ENCODE measurements around the gene QRICH2.
A peak's percentile ranks its signal among the peaks of the same experiment; 100 is the strongest.
"Not testable (repeated sequence)": the region's sequence is repeated elsewhere in the genome, so short reads cannot be mapped to it uniquely, and the experiment has no call there.

Gene QRICH2

DNA sequence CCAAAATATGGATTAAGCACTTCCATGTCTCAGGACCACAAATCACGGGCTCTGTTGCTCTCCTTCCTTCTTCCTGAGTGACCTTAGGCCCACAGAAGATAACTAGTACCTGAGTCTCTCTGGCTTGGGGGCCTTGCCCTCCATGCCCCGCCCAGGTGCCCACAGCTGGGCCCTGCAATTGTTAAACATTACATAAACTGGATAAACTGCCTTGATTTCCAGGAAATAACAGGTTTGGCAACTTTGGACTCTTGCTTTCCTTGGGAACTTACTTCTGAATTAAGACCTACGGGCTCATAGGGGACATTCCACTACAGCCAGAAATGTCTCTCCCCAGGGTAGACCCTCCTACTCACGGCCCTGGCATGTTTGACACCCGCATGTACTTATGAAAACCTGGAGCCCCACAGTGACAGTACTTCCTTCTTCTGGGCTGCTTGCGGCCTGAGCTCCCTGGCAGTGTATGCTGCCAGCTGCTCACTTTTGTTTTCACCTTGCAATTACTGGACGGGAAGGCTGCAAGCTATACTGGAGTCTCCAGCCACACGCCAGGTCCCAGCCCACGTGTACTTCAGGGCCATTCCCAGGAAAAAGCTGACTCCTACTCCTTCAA lies 45.2 kb downstream of the QRICH2 start:
- no peak for DNase-seq
- Mint-ChIP-seq H3K4me3 (no peak overlapping the region), H3K9me3 (peaks cover 4% of the 10 kb centered on the region), H3K4me1 (peaks cover 64% of the 10 kb centered on the region), H3K27me3 (ENCODE audit: low read depth, poor library complexity) (peaks cover 8% of the 10 kb centered on the region), H3K36me3 (ENCODE audit: low read depth) (peaks cover 3% of the 10 kb centered on the region), H3K27ac (no peak overlapping the region)
- TF ChIP-seq, protein P1, sequence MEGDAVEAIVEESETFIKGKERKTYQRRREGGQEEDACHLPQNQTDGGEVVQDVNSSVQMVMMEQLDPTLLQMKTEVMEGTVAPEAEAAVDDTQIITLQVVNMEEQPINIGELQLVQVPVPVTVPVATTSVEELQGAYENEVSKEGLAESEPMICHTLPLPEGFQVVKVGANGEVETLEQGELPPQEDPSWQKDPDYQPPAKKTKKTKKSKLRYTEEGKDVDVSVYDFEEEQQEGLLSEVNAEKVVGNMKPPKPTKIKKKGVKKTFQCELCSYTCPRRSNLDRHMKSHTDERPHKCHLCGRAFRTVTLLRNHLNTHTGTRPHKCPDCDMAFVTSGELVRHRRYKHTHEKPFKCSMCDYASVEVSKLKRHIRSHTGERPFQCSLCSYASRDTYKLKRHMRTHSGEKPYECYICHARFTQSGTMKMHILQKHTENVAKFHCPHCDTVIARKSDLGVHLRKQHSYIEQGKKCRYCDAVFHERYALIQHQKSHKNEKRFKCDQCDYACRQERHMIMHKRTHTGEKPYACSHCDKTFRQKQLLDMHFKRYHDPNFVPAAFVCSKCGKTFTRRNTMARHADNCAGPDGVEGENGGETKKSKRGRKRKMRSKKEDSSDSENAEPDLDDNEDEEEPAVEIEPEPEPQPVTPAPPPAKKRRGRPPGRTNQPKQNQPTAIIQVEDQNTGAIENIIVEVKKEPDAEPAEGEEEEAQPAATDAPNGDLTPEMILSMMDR (IDR thresholded peaks at IDR 0.05): no peak

DNA sequence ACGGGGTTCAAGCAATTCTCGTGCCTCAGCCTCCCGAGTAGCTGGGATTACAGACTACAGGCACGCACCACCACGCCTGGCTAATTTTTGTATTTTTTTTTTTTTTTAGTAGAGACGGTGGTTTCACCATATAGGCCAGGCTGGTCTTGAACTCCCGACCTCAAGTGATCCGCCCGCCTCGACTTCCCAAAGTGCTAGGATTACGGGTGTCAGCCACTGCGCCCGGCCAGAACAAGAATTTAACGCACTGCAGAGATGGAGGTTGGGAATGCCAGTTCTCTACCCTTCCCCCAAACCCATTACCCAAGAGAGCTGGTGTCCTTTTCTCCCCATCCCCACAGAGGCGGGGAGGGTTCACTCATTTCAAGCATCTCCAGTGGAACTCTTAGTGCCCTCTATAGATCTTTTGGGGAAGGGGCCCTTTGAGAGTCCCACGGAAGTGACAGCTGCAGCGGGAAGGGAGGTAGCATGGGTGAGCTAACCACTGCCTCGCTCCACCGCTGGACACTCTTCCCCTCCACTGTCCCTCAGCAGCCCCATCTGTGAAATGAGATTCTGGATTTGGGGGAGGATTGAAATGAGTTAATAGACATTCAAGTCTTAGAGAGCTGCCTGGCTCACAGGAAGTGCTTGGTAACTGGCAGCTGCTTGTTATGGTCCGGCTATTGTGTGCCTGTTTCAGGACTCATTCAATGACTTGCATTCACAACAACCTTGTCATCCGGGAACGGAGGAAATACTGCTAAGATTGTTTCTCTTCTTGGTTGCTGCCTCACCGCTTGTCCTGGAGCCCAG lies 46.5 kb downstream of the QRICH2 start:
- Mint-ChIP-seq H3K4me1 (peaks cover 64% of the 10 kb centered on the region), H3K27ac (no peak overlapping the region), H3K27me3 (ENCODE audit: low read depth, poor library complexity) (peaks cover 8% of the 10 kb centered on the region), H3K9me3 (peaks cover 7% of the 10 kb centered on the region), H3K36me3 (ENCODE audit: low read depth) (no peaks in the 10 kb centered on the region), H3K4me3 (no peak overlapping the region)
- TF ChIP-seq, protein P1 (IDR thresholded peaks at IDR 0.05): no peak
- DNase-seq: no peak

DNA sequence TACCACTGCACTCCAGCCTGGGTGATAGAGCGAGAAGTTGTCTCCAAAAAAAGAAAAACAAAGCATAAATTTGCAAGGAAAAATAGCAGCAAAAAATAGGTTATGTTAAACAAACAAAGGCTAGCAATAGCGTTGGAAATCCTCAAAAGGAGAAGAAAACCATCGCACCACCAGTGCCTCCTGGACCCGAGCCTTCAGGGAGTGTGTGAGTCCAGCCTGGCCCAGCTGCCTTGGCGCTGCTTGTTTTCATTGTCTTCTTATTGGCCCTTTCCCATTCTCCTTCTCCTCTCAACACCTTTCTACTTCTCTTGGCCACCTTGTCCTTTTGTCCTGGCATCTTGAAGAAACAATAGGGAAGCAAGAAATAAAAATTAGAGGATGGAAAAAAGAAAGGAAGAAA lies 47.4 kb downstream of the QRICH2 start:
- no peak overlapping the region for H3K27ac Mint-ChIP-seq
- no peak for DNase-seq
- no peaks in the 10 kb centered on the region for H3K36me3 Mint-ChIP-seq (ENCODE audit: low read depth)
- peaks cover 70% of the 10 kb centered on the region for H3K4me1 Mint-ChIP-seq
- no peak overlapping the region for H3K4me3 Mint-ChIP-seq
- peaks cover 11% of the 10 kb centered on the region for H3K9me3 Mint-ChIP-seq
- TF ChIP-seq, protein P1 (IDR thresholded peaks at IDR 0.05): no peak
- peaks cover 8% of the 10 kb centered on the region for H3K27me3 Mint-ChIP-seq (ENCODE audit: low read depth, poor library complexity)

GRCh38 chr17:76260220-76260619 lies 47.9 kb downstream of the QRICH2 start:
- Mint-ChIP-seq H3K36me3 (ENCODE audit: low read depth) (no peaks in the 10 kb centered on the region), H3K9me3 (peaks cover 11% of the 10 kb centered on the region), H3K27ac (no peak overlapping the region), H3K4me1 (peaks cover 75% of the 10 kb centered on the region), H3K27me3 (ENCODE audit: low read depth, poor library complexity) (peaks cover 13% of the 10 kb centered on the region), H3K4me3 (no peak overlapping the region)
- TF ChIP-seq, protein P1 (IDR thresholded peaks at IDR 0.05): no peak
- DNase-seq: no peak

DNA sequence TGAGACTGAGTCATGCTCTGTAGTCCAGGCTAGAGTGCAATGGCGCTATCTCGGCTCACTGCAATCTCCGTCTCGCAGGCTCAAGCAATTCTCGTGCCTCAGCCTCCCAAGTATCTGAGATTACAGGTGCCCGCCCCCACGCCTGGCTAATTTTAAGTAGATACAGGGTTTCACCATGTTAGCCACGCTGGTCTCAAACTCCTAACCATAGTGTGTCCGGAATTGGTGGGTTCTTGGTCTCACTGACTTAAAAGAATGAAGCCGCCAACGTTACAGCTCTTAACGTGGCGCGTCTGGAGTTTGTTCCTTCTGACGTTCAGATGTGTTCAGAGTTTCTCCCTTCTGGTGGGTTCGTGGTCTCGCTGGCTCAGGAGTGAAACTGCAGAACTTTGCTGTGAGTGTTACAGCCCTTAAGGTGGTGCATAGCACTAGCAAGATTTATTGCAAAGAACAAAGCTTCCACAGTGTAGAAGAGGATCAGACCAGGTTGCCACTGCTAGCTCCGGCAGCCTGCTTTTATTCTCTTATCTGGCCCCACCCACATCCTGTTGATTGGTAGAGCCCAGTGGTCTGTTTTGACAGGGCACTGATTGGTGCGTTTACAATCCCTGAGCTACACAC lies 51.5 kb downstream of the QRICH2 start:
- not testable (repeated sequence) for H3K36me3 Mint-ChIP-seq (ENCODE audit: low read depth); DNase-seq; H3K4me3 Mint-ChIP-seq
- H3K4me1 Mint-ChIP-seq: peaks cover 74% of the 10 kb centered on the region
- H3K27ac Mint-ChIP-seq: peak overlapping the region; percentile 39
- peaks cover 11% of the 10 kb centered on the region for H3K9me3 Mint-ChIP-seq
- H3K27me3 Mint-ChIP-seq (ENCODE audit: low read depth, poor library complexity): peaks cover 12% of the 10 kb centered on the region

DNA sequence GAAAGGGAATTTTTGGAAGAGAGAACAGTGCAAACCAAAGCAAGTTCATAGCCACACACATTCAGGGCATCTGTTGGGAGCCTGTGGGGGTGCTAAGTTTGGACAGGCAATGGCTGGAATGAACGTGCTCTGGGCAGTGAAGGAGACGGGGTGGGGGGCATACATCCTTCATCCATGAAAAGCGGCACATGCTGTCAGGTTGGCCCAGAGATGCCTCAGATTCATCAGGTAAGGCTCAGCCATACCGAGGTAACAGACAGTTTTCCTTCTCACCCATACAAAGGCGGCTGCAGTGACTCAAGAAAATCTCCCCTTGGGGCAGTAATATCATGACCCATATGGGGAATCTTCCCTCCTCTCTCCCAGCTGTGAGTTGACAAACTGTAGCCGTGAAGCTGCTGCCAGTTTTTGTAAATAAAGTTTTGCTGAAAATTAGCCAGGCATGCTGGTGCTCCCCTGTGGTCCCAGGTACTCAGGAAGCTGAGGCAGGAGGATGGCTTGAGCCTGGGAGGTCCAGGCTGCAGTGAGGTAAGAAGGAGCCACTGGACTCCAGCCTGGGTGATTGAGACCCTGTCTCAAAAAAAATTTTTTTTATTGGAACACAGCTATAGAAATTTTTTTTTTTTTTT lies 52.2 kb downstream of the QRICH2 start:
- TF ChIP-seq, protein P1 (IDR thresholded peaks at IDR 0.05): no peak
- Mint-ChIP-seq H3K9me3 (peaks cover 11% of the 10 kb centered on the region), H3K4me3 (no peak overlapping the region), H3K27me3 (ENCODE audit: low read depth, poor library complexity) (peaks cover 11% of the 10 kb centered on the region), H3K36me3 (ENCODE audit: low read depth) (no peaks in the 10 kb centered on the region), H3K27ac (no peak overlapping the region), H3K4me1 (peaks cover 76% of the 10 kb centered on the region)
- no peak for DNase-seq
